Raji (cell line): ENCODE measurements around the gene P2RX7.

Experiments used
- POLR2A ChIP-seq: IDR thresholded peaks from 2 replicates; pipeline ENCODE4 v1.6.1; 2011; ENCODE audit warnings: low read depth, low read length, control low read depth; ENCODE audit not compliant: insufficient read depth

The P2RX7 gene

DNA sequence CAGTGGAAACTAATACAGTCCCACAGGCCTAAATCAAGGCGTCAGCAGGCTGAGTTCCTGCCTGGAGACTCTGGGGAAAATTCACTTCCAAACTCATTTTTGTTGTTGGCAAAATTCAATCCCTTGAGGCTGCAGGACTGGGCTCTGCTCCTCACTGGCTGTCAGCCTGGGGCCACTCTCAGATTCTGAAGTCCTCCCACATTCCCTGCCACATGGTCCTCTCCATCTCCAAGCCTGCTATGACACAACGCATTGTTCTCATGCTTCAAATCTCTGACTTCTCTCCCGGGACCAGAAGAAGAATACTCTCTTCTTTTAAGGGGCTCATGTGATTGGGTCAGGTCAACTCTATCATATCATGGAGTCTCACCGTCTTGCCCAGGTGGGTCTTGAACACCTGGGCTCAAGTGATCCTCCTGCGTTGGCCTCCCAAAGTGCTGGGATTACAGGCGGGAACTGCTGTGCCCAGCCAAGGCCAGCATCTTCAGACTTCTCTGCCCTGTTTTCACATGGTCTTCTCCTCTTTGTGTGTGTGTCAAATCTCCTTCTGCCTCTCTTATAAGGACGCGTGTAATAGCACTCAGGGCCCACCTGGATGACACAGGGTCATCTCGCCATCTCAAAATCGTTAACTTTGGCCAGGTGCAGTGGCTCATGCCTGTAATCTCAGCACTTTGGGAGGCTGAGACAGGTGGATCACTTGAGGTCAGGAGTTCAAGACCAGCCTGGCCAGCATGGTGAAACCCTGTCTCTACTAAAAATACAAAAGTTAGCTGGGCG lies 9.7 kb downstream of the P2RX7 start:
- TF ChIP-seq POLR2A: no peak

DNA sequence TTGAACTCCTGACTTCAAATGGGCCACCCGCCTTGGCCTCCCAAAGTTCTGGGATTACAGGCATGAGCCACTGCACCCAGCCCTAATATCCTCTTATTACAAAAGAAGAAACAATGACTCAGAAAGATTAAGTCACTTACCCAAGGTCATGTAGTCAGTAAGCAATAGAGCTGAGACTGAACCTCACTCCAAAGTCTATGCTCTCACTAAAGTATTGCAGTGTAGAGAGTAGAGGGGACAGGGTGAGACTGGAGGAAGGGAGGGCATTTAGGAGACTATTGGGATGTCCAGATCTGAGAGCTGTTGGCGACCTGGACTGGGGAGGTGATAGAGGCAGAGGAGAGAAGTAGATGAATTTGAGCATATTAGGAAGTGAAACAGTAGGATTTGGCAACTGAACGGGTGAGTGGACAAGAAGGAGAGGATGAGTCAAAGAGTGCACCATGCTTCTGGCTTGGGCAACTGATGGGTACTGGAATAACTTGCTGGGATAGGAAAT lies 11.8 kb downstream of the P2RX7 start:
- no peak for TF ChIP-seq POLR2A

DNA sequence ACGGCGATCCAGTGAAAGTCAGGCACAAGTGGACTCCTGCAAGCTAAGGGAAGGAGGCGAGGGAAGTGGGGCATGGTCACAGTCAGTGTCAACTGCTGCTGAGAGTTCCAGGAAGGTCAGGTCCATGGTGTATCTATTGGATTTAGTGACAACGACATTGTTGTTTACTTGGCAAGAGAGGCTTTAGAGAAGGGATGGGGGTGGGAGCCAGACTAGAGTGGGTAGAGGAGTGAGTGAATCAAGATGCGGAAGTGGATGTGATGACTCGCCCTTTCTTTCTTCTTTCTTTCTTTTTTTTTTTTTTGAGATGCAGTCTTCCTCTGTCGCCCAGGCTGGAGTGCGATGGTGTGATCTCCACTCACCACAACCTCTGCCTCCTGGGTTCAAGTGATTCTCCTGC lies 12.5 kb downstream of the P2RX7 start:
- no peak for TF ChIP-seq POLR2A

DNA sequence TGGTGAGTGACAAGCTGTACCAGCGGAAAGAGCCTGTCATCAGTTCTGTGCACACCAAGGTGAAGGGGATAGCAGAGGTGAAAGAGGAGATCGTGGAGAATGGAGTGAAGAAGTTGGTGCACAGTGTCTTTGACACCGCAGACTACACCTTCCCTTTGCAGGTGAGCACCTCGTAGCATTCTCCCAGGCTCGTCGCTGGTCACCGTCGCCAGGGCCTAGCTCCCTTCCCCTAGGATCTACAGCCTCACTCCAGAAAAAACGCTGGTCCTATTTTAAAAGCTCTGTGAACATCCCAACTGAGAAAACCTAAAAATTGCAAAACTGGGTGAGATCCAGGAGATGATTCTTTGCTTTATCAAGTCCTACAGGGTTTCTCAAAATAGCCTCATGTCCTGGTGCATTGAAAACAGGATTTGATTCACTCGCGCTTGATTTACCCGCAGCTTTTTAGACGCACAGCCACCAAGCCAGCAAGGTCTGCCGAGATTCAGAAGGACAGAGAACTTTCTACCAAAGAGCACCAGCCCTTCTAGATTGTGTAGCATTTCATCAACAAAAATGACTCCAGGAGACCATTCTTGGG lies 22.2 kb downstream of the P2RX7 start:
- no peak for TF ChIP-seq POLR2A

DNA sequence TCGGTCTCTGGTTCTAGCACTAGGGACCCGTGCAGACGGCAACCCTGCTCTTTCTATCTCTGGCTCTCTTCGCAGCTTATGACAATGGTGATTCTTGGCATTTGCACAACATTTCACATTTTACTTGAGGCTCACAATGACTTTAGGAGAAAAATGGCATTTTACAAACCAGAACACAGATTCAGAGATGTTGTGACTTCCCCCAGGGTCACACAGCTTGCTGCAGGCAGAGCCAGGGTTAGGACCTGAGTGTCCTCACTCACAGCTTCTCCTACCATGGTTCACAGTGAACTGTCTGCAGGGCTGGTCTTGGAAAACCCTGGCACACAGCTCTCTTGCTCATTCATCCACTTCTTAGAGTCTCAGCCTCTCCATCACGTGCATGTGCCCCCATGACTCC lies 23.7 kb downstream of the P2RX7 start:
- no peak for TF ChIP-seq POLR2A

DNA sequence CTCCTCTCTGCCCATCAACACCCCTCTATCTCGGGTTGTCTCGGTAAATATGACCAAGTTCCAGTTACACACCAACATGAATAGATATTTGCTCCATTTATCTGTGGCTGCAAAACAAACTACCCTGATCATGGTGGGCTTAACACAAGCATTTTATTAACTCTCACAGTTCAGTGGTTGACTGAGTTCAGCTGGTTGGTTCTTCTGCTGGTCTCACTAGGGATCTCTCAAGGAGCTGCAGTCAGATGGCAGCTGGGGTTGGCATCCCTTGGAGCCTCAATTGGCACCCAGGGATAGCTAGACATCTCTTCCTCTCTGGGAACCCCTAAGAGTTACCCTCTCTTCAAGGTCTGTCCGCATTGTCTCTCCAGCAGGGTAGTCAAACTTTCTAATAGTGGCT lies 25.4 kb downstream of the P2RX7 start:
- TF ChIP-seq POLR2A: no peak

DNA sequence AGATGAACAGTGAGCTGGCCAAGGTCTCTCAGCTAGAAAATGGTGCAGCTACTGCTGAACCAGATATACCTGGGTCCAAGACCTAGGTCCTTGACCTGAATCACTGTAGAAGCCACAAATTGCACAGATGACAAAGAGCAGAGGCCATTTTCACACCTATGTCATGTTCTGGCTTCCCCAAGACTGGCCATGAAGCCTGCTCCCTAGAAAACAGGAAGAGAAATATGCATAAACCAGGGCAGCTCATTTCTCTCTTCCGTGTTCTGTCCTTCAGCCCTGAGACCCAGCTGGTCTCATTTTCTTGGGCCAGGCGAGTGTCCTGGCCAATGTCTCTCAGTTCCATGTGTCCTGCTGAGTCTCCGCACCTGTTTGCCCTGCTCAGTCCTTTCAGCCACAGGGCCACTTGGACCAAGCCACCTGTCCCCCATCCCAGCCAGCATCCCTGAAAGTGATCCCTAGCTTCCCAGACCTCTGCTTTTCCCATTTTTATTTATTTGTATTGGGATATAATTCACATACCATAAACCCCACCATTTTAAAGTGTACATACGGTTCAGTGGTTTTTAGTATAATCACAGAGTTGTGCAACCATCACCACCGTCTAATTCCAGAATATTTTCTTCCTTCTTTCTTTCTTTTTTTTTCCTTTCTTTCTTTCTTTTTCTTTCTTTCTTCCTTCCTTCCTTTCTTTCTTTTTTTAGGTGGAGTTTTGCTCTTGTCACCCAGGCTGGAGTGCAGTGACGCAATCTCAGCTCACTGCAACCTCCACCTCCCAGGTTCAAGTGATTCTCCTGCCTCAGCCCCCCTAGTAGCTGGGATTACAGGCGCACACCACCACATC lies 27.0 kb downstream of the P2RX7 start:
- no peak for TF ChIP-seq POLR2A

DNA sequence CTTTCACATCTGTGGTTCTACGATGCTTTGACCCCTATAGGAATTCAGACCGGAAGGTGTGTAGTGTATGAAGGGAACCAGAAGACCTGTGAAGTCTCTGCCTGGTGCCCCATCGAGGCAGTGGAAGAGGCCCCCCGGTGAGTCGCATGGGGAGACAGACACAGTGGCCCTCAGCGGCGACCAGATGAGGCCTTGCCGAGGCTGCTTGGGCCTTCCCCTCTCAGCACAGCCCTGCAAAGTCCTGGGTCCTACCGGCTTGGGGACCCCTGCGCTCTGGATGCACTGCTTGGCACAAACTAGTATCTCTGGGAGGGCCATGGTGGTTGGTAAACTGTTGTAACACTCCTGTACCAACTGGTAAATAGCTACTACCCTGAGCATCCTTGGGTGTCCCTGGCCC lies 29.7 kb downstream of the P2RX7 start:
- no peak for TF ChIP-seq POLR2A

DNA sequence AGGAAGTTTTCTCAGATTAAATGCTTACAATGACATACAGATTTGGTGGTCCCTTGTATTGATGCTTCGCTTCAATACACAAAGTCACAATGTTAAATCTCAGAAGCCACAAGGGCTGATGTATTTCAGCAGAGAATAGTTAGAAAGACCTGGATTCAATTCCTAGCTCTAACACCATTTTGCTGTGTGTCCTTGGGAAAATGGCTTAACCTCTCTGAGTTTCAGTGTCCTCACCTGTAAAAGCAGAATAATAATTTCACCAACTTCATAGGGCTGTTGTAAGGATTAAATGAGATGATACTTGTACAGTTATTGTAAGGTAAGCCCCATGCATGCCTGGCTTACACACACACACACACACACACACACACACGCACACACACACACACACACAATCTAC lies 30.3 kb downstream of the P2RX7 start:
- TF ChIP-seq POLR2A: no peak

DNA sequence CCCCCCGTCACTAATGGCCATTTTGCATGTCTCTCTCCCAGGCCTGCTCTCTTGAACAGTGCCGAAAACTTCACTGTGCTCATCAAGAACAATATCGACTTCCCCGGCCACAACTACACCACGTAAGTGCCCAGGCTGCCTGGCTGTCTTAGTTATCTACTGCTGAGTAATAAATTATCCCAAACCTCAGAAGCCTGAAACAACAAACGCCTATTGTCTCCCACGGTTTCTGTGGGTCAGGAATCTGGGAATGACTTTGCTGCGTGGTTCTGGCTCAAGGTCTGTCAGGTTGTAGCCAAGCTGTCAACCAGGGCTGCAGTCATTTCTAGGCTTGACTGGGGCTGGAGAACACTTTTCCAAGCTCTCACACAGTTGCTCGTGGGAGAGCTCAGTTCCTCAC lies 32.6 kb downstream of the P2RX7 start:
- no peak for TF ChIP-seq POLR2A

DNA sequence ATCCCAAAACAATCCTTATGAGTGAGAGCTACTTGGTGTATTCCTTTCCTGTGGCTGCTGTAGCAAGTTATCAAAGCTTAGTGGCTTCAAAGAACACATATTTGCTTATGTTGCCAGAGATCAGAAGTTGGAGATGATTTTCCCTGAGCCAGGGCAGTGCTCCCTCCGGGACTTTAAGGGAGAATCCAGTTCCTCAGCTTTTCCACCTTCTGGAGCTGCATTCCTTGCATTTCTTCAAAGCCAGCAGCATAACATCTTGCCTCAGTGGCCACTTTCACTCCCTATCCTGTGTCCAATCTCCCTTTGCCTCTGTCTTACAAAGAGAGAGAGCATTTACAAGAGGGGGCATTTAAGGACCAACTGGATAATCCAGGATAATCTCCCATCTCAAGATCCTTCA lies 33.7 kb downstream of the P2RX7 start:
- no peak for TF ChIP-seq POLR2A

DNA sequence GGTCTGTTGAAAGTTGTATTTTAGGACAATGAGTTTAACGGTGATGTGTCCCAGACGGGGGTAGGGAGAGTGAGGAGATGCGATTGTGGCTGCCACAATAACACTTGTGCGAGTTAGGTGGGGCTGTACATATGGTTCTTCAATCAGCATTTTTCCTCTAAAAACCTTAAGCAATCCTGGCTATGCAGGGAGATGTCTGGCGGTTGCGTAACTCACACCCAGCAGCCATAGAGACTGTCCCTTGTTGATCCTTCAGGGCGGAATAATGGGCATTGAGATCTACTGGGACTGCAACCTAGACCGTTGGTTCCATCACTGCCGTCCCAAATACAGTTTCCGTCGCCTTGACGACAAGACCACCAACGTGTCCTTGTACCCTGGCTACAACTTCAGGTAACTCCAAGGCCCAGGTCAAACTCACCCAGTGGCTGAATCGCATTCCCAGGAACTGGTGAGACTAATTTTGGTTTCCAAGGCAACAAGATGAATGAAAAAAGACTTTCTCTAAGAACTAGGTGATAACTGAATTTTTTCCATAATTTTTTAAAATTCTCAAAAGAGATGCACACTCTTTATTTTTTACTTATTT lies 34.6 kb downstream of the P2RX7 start:
- TF ChIP-seq POLR2A: no peak

DNA sequence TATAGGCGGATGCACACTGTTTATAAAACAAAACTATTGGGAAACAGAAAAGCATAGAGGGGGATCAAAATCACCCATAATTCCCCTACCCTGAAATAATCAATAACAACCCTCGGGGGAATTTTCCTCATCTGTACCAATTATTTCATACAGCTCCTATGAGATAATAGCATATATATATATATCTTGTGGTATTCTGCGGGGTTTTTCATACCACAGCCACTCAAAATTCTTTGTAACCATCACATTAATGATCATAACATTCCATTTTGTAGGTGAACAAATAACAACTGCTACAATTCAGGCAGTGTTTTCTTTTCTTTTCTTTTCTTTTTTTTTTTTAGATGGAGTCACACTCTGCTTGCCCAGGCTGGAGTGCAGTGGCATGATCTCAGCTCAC lies 35.3 kb downstream of the P2RX7 start:
- TF ChIP-seq POLR2A: no peak

DNA sequence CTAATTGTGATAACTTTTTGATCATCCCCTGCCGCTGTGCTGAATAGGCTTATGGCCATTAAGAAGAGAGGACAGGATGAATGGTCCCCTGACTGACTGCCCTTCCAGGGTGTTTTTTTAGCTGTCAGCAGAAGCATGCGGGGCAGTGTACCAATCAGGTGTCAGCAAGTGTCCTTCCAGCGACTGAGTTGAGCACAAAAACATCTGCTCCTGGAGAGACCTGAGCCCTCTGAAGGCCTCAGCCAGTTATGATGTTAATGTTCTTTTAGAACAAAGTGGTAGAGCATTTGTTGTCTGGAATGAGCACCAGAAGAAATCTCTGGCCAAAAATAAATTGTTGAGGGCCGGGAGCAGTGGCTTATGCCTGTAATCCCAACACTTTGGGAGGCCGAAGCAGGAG lies 37.5 kb downstream of the P2RX7 start:
- TF ChIP-seq POLR2A: no peak

DNA sequence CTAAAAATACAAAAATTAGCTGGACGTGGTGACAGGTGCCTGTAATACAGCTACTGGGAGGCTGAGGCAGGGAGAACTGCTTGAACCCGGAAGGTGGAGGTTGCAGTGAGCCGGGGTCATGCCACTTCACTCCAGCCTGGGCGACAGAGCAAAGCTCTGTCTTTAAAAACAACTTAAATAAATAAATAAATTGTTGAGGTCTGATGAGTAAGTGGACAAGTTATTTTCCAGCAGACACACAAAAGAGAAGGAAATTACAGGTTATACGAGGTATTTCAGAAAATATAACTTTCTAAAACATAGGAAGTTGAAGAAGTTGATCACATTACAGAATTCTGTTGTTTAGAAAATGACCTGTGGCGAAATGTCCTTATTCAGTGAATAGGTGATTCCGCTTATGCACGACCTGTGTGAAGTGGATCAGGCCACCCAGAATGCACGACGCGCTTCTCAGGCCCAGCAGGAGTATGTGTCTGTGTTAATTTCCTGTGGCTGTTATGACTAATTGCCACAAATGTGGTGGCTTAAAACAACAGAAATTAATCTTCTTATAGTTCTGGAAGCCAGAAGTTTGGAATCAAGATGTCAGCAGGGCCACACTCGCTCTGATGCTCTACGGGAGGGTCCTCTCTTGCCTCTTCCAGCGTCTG lies 38.1 kb downstream of the P2RX7 start:
- no peak for TF ChIP-seq POLR2A
